Breast epithelium (tissue), 4 donors: ENCODE measurements around the gene POLR1C. TPM values are rescaled to one million over a fixed set of nuclear protein-coding genes. Genes with fewer than 3 reads are reported as not detected.

Source experiments
- DNase-seq, 2 donors: peaks; one replicate each; pipeline ENCODE4 v3.0.0-alpha.2; 2019; ENCODE audit warnings: low spot score in 2 of 2
- H3K27ac ChIP-seq, 2 donors: fragments of 200-600 bp; sonication (generic) in 1 of 2; one replicate each; pipeline ENCODE4 v1.5.1; 2016 to 2019; ENCODE audit warnings: mild to moderate bottlenecking in 1 of 2
- H3K27me3 ChIP-seq, 2 donors: fragments of 200-600 bp; sonication (generic) in 1 of 2; one replicate each; pipeline versions ENCODE4 v1.5.1 to v1.6.0; 2017 to 2019; ENCODE audit warnings: control low read depth in 1 of 2, mild to moderate bottlenecking in 1 of 2
- H3K36me3 ChIP-seq: fragments of 200-600 bp; one replicate; pipeline ENCODE4 v1.5.1; 2019
- H3K4me1 ChIP-seq, 2 donors: fragments of 200-600 bp; sonication (generic); one replicate each; pipeline ENCODE4 v1.5.1; 2016 to 2019; ENCODE audit warnings: control low read depth in 1 of 2
- H3K4me3 ChIP-seq, 3 donors: fragments of 200-600 bp; sonication (generic); 1 replicate in 2 of 3; 2 replicates in 1 of 3; pipeline ENCODE4 v1.5.1; 2016 to 2019; ENCODE audit warnings: mild to moderate bottlenecking in 3 of 3, moderate library complexity in 2 of 3
- H3K9me3 ChIP-seq, 2 donors: fragments of 200-600 bp; sonication (generic) in 1 of 2; one replicate each; pipeline ENCODE4 v1.5.1; 2016 to 2019; ENCODE audit warnings: control low read depth in 1 of 2
- CTCF ChIP-seq, 3 donors: fragments of 450-650 bp; IDR thresholded peaks; one replicate each; pipeline ENCODE4 v1.5.1; 2016 to 2017; ENCODE audit warnings: antibody characterized with exemption in 3 of 3, mild to moderate bottlenecking in 3 of 3, moderate library complexity in 3 of 3
- POLR2A ChIP-seq: fragments of 450-650 bp; IDR thresholded peaks from one replicate; pipeline ENCODE4 v1.6.1; 2016; ENCODE audit warnings: antibody characterized with exemption, mild to moderate bottlenecking, moderate library complexity
- POLR2AphosphoS5 ChIP-seq, 3 donors: sonication (generic); formaldehyde crosslinking; IDR thresholded peaks; one replicate each; pipeline ENCODE4 v1.6.1; 2017; ENCODE audit warnings: antibody characterized with exemption in 3 of 3
- intact Hi-C: fragments of 100-400 bp; cut with DNase I; formaldehyde crosslinking; loops from one replicate; pipeline ENCODE4 v1.15.1; 2023; ENCODE audit warnings: low total_unique reads
- total RNA-seq, 3 donors: library from RNA; depleted of rRNA; stranded (reverse); fragments of >200 nt; gene quantifications; one replicate each; pipeline ENCODE4 v1.1.0, GENCODE V29; 2016

Gene POLR1C
- total RNA-seq, 3 donors from 2014 or later, result 18.9 to 38.8 (median 38.7) TPM

GRCh38 chr6:43469947-43470346, 46.9 kb upstream of the POLR1C start:
- intact Hi-C loops, result no loop called here
- Histone ChIP-seq H3K4me3 (no peak overlapping the region), H3K9me3 (no peaks in the 10 kb centered on the region), H3K36me3 (no peaks in the 10 kb centered on the region), H3K4me1 (peaks cover 0 to 5% of the 10 kb centered on the region in 2 donors), H3K27me3 (no peaks in the 10 kb centered on the region), H3K27ac (no peak overlapping the region)
- no peak for DNase-seq
- TF ChIP-seq POLR2AphosphoS5 (IDR thresholded peaks at IDR 0.05), result no peak
- TF ChIP-seq CTCF (IDR thresholded peaks at IDR 0.05), result no peak
- no peak for TF ChIP-seq POLR2A

DNA sequence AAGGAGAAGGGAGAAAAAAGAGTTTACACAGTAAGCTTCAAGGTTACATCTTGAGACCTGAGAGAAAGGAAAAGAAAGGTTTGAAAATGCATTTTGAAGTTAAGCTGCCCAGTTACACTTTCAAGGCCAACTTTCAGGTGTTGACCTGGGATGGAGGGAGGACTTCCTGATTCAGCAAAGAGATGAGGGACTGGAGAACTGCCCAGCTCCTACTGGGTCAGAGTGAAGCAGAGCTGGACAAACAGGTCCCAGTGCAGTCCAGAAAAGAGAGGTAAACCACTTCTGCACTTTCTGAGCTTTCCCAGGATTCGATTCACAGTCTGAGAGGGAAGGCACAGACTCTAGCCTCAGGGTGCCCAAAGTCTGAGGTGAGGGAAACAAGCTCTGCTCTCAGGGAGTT, 45.5 kb upstream of the POLR1C start:
- Histone ChIP-seq H3K4me3 (no peak overlapping the region), H3K4me1 (peaks cover 0 to 5% of the 10 kb centered on the region in 2 donors), H3K27me3 (no peaks in the 10 kb centered on the region), H3K9me3 (no peaks in the 10 kb centered on the region), H3K36me3 (no peaks in the 10 kb centered on the region), H3K27ac (no peak overlapping the region)
- intact Hi-C loops, result no loop called here
- no peak for DNase-seq
- no peak for TF ChIP-seq POLR2A
- no peak for TF ChIP-seq POLR2AphosphoS5 (IDR thresholded peaks at IDR 0.05)
- TF ChIP-seq CTCF (IDR thresholded peaks at IDR 0.05), result no peak

- intact Hi-C loops, result loop anchor here (1.0 kb wide), 1 partner anchor 8 kb away; no protein-coding TSS in a partner anchor
- Histone ChIP-seq H3K9me3 (no peaks in the 10 kb centered on the region), H3K4me1 (peaks cover 0 to 5% of the 10 kb centered on the region in 2 donors), H3K36me3 (no peaks in the 10 kb centered on the region), H3K27ac (no peak overlapping the region), H3K27me3 (no peaks in the 10 kb centered on the region), H3K4me3 (no peak overlapping the region)
- DNase-seq, result no peak
- TF ChIP-seq POLR2A, result no peak
- no peak for TF ChIP-seq POLR2AphosphoS5 (IDR thresholded peaks at IDR 0.05)
- no peak for TF ChIP-seq CTCF (IDR thresholded peaks at IDR 0.05)
Measured at GRCh38 chr6:43472515-43472914, 44.4 kb upstream of the POLR1C start.

DNA sequence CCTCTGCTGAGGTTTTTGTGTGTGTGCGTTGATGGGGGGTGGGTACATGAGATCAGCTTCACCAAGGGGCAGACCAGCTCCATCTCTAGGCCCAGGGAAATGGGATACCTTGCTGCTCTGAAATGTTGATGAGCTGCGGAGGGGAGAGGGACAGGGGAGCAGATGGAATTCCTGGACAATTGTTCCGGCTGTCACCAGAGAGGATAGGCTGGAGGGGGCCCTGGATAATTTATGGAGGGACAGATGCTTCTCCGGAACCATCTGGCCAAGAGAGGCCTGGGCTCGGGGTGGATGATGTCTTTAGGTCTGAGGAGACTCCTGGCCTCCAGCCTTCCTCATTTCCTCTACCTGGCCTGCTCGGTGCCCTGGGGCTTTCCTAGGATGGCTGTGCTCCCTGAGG, 41.4 kb upstream of the POLR1C start:
- Histone ChIP-seq H3K4me1 (peaks cover 0 to 6% of the 10 kb centered on the region in 2 donors), H3K27ac (no peak overlapping the region), H3K36me3 (no peaks in the 10 kb centered on the region), H3K27me3 (no peaks in the 10 kb centered on the region), H3K9me3 (no peaks in the 10 kb centered on the region), H3K4me3 (no peak overlapping the region)
- DNase-seq, result no peak
- intact Hi-C loops, result no loop called here
- TF ChIP-seq POLR2A (no peak), CTCF (IDR thresholded peaks at IDR 0.05) (no peak), POLR2AphosphoS5 (IDR thresholded peaks at IDR 0.05) (no peak)

GRCh38 chr6:43476746-43477145, 40.1 kb upstream of the POLR1C start:
- Histone ChIP-seq H3K9me3 (no peaks in the 10 kb centered on the region), H3K4me3 (peak overlapping the region; percentile 77 to 82 (median 80)), H3K36me3 (no peaks in the 10 kb centered on the region), H3K27ac (peak overlapping the region; percentile 57 to 89), H3K4me1 (peaks cover 0 to 6% of the 10 kb centered on the region in 2 donors), H3K27me3 (no peaks in the 10 kb centered on the region)
- intact Hi-C loops, result no loop called here
- DNase-seq, result no peak
- TF ChIP-seq POLR2A (no peak), CTCF (IDR thresholded peaks at IDR 0.05) (no peak)
